ENCODE measurements around the gene ARHGEF28. TPM values are rescaled to one million over a fixed set of nuclear protein-coding genes. Genes with fewer than 3 reads are reported as not detected.

ARHGEF28 gene
- total and polyA plus RNA-seq, 9 of the 15 experiments (the other 6 are each of a cell fraction or from before 2014, with no cell fraction given), result 0.27 TPM; not detected in 8

DNA sequence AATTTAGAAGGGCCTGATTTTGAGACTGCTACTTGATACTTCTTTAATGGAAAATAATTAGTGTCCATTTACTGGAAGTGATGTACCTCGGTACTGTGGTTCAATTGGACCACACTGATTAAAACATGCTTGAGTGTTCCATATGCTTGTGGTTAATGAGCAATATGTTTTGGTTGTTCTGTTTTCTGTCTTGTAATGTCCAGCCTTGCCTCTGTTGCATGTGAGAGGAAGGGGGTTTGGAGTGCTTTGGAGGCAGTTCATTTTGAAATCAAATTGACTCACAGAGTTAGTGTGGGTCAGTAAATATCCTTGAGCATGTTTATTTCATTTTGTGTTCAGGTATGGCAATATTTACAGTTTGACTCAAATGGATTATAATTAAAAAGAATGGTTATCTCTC is 334.4 kb downstream of the ARHGEF28 start (continued):
- TF ChIP-seq MCM2 (IDR thresholded peaks at IDR 0.05; ENCODE audit: low read depth), result no peak
- TF ChIP-seq, protein P1, sequence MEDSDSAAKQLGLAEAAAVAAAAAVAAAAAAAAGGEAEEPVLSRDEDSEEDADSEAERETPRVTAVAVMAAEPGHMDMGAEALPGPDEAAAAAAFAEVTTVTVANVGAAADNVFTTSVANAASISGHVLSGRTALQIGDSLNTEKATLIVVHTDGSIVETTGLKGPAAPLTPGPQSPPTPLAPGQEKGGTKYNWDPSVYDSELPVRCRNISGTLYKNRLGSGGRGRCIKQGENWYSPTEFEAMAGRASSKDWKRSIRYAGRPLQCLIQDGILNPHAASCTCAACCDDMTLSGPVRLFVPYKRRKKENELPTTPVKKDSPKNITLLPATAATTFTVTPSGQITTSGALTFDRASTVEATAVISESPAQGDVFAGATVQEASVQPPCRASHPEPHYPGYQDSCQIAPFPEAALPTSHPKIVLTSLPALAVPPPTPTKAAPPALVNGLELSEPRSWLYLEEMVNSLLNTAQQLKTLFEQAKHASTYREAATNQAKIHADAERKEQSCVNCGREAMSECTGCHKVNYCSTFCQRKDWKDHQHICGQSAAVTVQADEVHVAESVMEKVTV (CRISPR knock-in tag; IDR thresholded peaks at IDR 0.05), result no peak
- no peak for TF ChIP-seq POLR3A (IDR thresholded peaks at IDR 0.05; ENCODE audit: borderline replicate concordance, extremely low read depth, insufficient read depth, insufficient read length)
- TF ChIP-seq CBFB (CRISPR knock-in tag; IDR thresholded peaks at IDR 0.05), result no peak
- no peak for TF ChIP-seq ZNF12 (CRISPR knock-in tag; IDR thresholded peaks at IDR 0.05)
- TF ChIP-seq NFRKB (IDR thresholded peaks at IDR 0.05; ENCODE audit: low read depth), result no peak
- no peak for TF ChIP-seq GABPA (tag; conservative IDR thresholded peaks at IDR 0.05; ENCODE audit: low read depth)
- no peak for TF ChIP-seq NCOA2 (IDR thresholded peaks at IDR 0.05; ENCODE audit: partially characterized antibody in 2 of 2)
- no peak for TF ChIP-seq FOSL1 (tag; conservative IDR thresholded peaks at IDR 0.05)
- TF ChIP-seq NUFIP1 (IDR thresholded peaks at IDR 0.05; ENCODE audit: partially characterized antibody), result no peak
- no peak for TF ChIP-seq TCF7L2 (IDR thresholded peaks at IDR 0.05; ENCODE audit: low read depth, low read length)
